ENCODE data around the gene ABCC3. TPM values are rescaled to one million over a fixed set of nuclear protein-coding genes. Genes with fewer than 3 reads are reported as not detected.

The ABCC3 gene
- total RNA-seq, 2 donors from 2014 or later: 1.4 to 4.5 TPM

DNA sequence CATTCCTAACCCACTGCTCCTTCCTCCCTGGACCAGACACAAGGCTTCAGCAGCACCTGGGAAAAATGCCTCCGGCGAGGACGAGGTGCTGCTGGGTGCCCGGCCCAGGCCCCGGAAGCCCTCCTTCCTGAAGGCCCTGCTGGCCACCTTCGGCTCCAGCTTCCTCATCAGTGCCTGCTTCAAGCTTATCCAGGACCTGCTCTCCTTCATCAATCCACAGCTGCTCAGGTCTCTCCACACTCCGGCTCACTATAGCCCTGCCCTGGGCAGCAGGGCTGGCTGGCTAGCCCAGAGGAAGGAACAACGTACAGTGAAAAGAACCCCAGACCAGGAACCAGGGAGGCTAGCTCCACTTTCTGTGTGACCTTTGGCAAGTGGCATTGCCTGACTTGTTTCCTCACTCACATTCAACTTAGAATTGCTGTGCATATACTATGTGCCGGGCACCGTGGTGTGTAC, 26.2 kb downstream of the ABCC3 start:
- TF ChIP-seq, protein P1, sequence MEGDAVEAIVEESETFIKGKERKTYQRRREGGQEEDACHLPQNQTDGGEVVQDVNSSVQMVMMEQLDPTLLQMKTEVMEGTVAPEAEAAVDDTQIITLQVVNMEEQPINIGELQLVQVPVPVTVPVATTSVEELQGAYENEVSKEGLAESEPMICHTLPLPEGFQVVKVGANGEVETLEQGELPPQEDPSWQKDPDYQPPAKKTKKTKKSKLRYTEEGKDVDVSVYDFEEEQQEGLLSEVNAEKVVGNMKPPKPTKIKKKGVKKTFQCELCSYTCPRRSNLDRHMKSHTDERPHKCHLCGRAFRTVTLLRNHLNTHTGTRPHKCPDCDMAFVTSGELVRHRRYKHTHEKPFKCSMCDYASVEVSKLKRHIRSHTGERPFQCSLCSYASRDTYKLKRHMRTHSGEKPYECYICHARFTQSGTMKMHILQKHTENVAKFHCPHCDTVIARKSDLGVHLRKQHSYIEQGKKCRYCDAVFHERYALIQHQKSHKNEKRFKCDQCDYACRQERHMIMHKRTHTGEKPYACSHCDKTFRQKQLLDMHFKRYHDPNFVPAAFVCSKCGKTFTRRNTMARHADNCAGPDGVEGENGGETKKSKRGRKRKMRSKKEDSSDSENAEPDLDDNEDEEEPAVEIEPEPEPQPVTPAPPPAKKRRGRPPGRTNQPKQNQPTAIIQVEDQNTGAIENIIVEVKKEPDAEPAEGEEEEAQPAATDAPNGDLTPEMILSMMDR (IDR thresholded peaks at IDR 0.05): no peak
- H3K27ac ChIP-seq: peak overlapping the region; percentile 76 to 82
- no peak overlapping the region for H3K4me3 ChIP-seq
- no peak for DNase-seq (ENCODE audit: low spot score)
- H3K27me3 ChIP-seq: no peaks in the 10 kb centered on the region
- peaks cover 0 to 41% of the 10 kb centered on the region in 2 donors for H3K4me1 ChIP-seq
- H3K36me3 ChIP-seq: no peaks in the 10 kb centered on the region
- no peaks in the 10 kb centered on the region for H3K9me3 ChIP-seq

DNA sequence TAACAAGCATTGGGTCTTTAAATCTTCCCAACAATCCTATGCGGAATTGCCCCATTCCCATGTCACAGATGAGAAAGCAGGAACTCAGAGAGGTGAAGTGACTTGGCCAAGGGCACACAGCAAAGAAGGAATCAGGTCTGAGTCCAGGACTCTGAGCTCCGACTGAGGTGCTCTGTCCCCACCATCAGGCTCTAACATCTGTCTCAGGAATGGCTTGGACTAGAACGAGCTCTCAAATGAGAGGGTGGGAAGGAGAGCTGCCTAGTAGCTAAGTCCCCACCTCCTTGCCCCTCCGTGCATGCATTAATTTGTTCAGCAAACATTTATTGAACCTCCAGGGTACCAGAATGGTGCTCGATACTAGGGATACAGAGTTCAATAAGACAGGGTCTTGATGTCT, 26.7 kb downstream of the ABCC3 start:
- TF ChIP-seq, protein P1 (IDR thresholded peaks at IDR 0.05): no peak
- Histone ChIP-seq H3K4me1 (peaks cover 0 to 41% of the 10 kb centered on the region in 2 donors), H3K4me3 (no peak overlapping the region), H3K27me3 (no peaks in the 10 kb centered on the region), H3K36me3 (no peaks in the 10 kb centered on the region), H3K9me3 (no peaks in the 10 kb centered on the region), H3K27ac (peak overlapping the region; percentile 76 to 82)
- DNase-seq (ENCODE audit: low spot score): no peak

DNA sequence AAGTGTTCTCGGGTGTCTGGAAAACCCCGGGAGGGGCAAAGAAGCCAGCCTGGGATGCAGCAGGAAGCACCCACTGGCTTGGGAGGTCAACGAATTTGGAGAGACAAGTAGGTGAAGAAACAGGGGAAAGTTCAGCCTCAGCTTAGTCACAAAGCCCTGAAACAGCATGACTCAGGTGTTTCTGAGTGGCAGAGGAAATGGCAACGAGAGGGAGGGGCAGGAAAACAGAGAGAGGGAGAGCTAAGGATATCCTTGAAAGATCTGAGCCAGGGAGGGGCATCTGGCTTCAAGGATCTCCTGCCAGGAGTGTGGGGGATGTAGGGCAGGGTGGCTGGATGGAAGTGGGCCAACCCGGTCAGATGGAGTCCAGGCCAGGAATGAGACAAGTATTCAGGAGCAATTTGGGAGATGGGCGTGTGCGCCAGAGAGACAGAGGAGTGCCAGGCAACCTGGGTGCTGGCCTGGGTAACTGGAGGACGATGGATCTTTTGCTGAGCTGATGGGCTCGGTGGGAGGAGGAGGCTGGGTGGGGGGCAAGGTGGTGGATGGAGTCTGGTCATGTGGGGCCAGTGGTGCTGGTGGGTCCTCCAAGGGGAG, 27.2 kb downstream of the ABCC3 start:
- H3K27me3 ChIP-seq: no peaks in the 10 kb centered on the region
- no peaks in the 10 kb centered on the region for H3K36me3 ChIP-seq
- H3K27ac ChIP-seq: peak overlapping the region; percentile 76 to 82
- TF ChIP-seq, protein P1 (IDR thresholded peaks at IDR 0.05): no peak
- no peak overlapping the region for H3K4me3 ChIP-seq
- peak; percentile 69 for DNase-seq (ENCODE audit: low spot score)
- peaks cover 0 to 41% of the 10 kb centered on the region in 2 donors for H3K4me1 ChIP-seq
- H3K9me3 ChIP-seq: no peaks in the 10 kb centered on the region

DNA sequence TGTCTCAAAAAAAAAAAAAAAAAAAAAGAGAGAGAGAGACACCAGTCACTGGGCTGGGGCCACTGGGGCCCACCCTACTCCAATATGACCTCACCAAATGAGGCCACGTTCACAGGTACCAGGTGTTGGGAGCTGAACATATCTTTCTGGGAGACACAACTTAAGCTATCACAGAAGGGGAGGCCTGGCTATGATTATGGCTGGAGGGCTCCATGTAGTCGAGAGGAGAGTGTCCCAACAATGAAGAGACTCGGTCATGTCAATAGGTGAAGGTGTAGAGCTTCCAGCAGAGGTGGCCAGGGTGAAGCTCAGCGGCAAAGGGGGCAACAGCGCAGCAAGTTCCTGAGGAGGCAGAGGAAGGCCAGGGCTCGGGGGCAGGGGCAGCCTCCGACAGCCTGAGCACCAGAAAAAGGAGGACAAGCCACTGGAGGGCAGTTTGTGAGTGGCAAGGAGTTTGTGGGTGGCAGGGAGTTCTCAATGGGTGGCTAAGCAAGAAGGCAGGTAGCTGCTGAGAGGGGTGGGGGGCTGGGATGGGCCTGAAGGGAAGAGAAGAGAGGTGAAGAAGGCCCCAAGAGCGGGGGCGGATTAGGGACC, 28.0 kb downstream of the ABCC3 start:
- no peak for DNase-seq (ENCODE audit: low spot score)
- Histone ChIP-seq H3K4me3 (no peak overlapping the region), H3K27me3 (no peaks in the 10 kb centered on the region), H3K27ac (peak overlapping the region in 1 of 2 donors; percentile 46), H3K36me3 (no peaks in the 10 kb centered on the region), H3K4me1 (peaks cover 0 to 41% of the 10 kb centered on the region in 2 donors), H3K9me3 (no peaks in the 10 kb centered on the region)
- TF ChIP-seq, protein P1 (IDR thresholded peaks at IDR 0.05): no peak

DNA sequence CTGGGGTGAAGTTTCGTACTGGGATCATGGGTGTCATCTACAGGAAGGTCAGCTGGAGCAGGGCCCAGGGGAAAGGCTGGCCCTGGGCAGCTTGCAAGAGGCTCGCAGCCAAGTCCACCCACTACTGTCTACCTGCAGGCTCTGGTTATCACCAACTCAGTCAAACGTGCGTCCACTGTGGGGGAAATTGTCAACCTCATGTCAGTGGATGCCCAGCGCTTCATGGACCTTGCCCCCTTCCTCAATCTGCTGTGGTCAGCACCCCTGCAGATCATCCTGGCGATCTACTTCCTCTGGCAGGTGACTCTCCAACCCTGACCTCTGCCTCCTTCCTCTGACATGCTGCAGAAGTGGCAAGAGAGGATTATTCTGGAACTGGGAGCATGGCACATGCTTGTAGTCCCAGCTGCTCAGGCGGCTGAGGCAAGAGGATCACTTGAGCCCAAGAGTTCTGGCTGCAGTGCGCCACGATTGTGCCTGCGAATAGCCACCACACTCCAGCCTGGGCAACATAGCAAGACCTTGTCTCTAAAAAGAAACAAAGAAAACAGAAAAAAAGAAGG, 29.2 kb downstream of the ABCC3 start:
- DNase-seq (ENCODE audit: low spot score): no peak
- H3K4me1 ChIP-seq: peaks cover 0 to 36% of the 10 kb centered on the region in 2 donors
- no peak overlapping the region for H3K4me3 ChIP-seq
- TF ChIP-seq, protein P1 (IDR thresholded peaks at IDR 0.05): no peak
- H3K27ac ChIP-seq: no peak overlapping the region
- no peaks in the 10 kb centered on the region for H3K27me3 ChIP-seq
- H3K36me3 ChIP-seq: no peaks in the 10 kb centered on the region
- no peaks in the 10 kb centered on the region for H3K9me3 ChIP-seq
